ENCODE results near the gene BICD1. TPM values are rescaled to one million over a fixed set of nuclear protein-coding genes. Genes with fewer than 3 reads are reported as not detected.

Gene BICD1
- total RNA-seq, 1 donor from 2014 or later, result 6.1 TPM

DNA sequence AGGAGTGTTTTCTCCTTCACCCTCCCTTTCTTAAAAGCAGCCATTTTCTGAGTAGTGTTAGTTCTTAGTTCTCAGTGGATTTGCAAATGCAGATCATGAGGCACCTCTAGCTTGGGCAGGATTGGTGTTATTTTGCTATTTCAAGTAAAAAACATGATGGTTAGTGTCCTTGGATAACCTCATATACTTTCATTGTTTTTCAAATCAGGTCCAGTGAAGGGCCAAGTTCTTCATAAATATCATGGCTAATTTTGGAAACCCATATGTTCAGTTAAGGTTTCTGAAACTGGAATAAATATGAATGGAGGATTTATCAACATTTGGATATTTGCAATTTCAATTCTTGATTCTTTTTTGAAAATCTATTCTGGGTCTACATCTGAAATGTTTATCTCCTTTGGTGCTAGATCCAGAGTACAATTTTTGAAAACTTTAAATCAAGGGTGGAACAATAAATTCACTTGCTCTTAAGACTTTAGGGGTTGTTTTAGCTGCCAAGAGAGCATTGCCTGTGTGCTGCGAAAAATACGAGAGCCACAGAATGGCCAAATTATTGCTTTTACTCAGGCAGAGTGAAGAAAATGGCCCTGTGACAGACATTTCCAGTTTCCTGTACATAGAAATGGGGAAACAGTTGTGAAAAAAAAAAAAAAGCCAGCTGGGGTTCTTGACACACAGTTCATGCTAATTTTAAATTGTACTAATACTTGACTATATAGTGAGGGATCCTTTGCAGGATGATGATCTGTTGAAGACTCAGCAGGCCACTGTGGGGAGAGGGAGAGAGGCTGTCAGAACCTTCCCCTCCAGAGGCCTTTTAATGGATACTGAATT, 104.6 kb downstream of the BICD1 start:
- no peak for DNase-seq (ENCODE audit: low read depth)
- FAIRE-seq, result no peak
- H3K27me3 ChIP-seq (ENCODE audit: control insufficient read depth, insufficient read depth, low read length), result no peaks in the 10 kb centered on the region
- TF ChIP-seq, protein P1, sequence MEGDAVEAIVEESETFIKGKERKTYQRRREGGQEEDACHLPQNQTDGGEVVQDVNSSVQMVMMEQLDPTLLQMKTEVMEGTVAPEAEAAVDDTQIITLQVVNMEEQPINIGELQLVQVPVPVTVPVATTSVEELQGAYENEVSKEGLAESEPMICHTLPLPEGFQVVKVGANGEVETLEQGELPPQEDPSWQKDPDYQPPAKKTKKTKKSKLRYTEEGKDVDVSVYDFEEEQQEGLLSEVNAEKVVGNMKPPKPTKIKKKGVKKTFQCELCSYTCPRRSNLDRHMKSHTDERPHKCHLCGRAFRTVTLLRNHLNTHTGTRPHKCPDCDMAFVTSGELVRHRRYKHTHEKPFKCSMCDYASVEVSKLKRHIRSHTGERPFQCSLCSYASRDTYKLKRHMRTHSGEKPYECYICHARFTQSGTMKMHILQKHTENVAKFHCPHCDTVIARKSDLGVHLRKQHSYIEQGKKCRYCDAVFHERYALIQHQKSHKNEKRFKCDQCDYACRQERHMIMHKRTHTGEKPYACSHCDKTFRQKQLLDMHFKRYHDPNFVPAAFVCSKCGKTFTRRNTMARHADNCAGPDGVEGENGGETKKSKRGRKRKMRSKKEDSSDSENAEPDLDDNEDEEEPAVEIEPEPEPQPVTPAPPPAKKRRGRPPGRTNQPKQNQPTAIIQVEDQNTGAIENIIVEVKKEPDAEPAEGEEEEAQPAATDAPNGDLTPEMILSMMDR (IDR thresholded peaks at IDR 0.05; ENCODE audit: insufficient read depth, low read length, severe bottlenecking), result no peak
- no peaks in the 10 kb centered on the region for H3K36me3 ChIP-seq (ENCODE audit: control insufficient read depth, insufficient read depth, low read length)
- no peak overlapping the region for H3K4me3 ChIP-seq (ENCODE audit: low read depth, low read length)

DNA sequence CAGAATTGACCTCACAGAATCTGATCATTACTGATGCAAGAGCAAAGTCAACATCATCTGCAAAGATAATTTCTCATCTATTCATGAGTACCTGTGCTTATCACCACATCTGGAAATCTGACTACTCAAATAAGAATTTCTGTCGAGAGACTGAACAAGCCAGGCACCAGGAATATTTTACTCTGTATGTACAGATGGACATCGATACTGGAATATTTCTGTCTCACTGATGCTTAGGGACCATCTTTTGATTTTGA, 105.2 kb downstream of the BICD1 start:
- no peak for DNase-seq (ENCODE audit: low read depth)
- Histone ChIP-seq H3K36me3 (ENCODE audit: control insufficient read depth, insufficient read depth, low read length) (no peaks in the 10 kb centered on the region), H3K4me3 (ENCODE audit: low read depth, low read length) (no peak overlapping the region), H3K27me3 (ENCODE audit: control insufficient read depth, insufficient read depth, low read length) (no peaks in the 10 kb centered on the region)
- no peak for FAIRE-seq
- TF ChIP-seq, protein P1 (IDR thresholded peaks at IDR 0.05; ENCODE audit: insufficient read depth, low read length, severe bottlenecking), result no peak

DNA sequence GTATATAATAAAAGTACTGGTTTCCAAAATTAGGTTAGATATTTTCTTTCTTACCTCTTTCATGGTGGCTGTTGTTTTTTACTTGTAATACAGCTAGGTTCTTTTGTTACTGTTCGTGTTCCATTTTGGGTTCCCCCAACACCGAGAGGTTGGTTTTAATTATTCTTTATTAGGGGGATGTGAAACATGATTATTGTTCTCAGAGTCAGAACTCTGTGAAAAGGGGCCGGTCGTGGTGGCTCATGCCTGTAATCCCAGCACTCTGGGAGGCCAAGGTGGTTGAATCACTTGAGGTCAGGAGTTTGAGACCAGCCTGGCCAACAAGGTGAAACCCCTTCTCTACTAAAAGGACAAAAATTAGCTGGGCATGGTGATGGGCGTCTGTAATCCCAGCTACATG, 108.1 kb downstream of the BICD1 start:
- H3K36me3 ChIP-seq (ENCODE audit: control insufficient read depth, insufficient read depth, low read length), result no peaks in the 10 kb centered on the region

DNA sequence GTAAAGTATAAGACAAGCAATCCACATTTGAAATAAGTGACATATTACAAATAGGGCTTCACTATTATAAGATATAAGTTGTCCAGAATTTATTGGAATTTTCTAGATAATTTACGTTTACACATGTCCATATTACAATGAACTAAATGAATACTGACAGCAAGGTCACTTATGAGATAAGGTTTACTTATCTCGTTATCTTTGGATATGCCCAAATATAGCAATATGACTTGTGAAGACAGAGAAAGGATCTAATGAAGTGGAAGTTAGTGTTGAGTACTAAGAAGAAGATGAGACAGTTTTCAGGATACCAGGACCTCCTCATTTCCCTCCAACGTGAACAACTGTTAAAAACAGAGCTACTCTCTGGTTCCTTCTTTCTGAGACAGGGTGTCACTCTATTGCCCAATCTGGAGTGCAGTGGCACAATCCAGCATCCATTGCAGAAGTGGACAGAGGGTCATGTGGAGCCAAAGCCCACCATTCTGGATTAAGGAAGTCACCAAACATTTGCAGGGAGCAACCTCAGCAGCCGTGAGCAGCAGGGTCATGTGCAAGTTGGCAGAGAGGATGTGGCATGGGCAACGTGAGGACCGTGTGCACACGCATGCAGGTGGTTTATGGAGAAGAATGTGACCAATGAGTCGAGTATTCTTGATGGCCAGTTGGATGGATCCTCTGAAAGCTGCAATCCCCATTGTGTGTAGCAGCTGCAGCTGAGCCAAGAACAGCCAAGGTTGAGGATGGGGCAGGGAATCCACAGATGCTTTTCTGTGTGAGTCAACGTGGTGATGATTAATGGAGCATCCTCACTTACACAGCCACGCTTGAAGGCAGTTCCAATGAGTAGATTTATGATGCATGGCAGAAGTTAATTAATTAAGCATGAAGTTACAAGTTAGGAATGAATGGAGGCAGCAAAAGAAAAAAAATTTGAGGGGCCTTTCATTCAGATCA, 111.0 kb downstream of the BICD1 start:
- FAIRE-seq, result no peak
- H3K4me3 ChIP-seq (ENCODE audit: low read depth, low read length), result no peak overlapping the region
- no peaks in the 10 kb centered on the region for H3K36me3 ChIP-seq (ENCODE audit: control insufficient read depth, insufficient read depth, low read length)
- DNase-seq (ENCODE audit: low read depth), result peak; percentile 68
- no peaks in the 10 kb centered on the region for H3K27me3 ChIP-seq (ENCODE audit: control insufficient read depth, insufficient read depth, low read length)
- TF ChIP-seq, protein P1 (IDR thresholded peaks at IDR 0.05; ENCODE audit: insufficient read depth, low read length, severe bottlenecking), result no peak

More for the DNA sequence above, 108.1 kb downstream of the BICD1 start:
- Histone ChIP-seq H3K4me3 (ENCODE audit: low read depth, low read length) (no peak overlapping the region), H3K27me3 (ENCODE audit: control insufficient read depth, insufficient read depth, low read length) (no peaks in the 10 kb centered on the region)
- FAIRE-seq (no peak), DNase-seq (ENCODE audit: low read depth) (no peak)
- TF ChIP-seq, protein P1 (IDR thresholded peaks at IDR 0.05; ENCODE audit: insufficient read depth, low read length, severe bottlenecking), result no peak

DNA sequence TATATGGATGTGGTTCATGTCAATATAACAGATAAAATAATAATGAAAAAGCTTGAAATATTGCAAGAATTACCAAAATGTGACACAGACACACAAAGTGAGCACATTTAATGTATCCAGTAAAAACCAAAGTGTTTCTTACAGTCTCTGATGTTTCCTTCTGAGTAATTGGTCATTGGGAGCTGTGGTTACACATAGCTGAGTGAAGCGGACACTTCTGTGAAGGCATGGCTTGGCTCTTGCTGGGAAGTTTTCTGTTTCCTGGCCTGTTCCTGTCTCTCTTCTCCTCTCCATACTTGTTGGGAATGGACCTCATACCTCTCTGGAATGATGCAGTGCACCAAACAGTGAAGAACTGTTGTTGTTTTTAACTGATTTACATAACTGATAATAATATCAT, 117.3 kb downstream of the BICD1 start:
- DNase-seq (ENCODE audit: low read depth) (no peak), FAIRE-seq (no peak)
- Histone ChIP-seq H3K4me3 (ENCODE audit: low read depth, low read length) (no peak overlapping the region), H3K27me3 (ENCODE audit: control insufficient read depth, insufficient read depth, low read length) (no peaks in the 10 kb centered on the region), H3K36me3 (ENCODE audit: control insufficient read depth, insufficient read depth, low read length) (no peaks in the 10 kb centered on the region)
- TF ChIP-seq, protein P1 (IDR thresholded peaks at IDR 0.05; ENCODE audit: insufficient read depth, low read length, severe bottlenecking), result no peak
